ENCODE measurements around the gene ANTXR2. TPM values are rescaled to one million over a fixed set of nuclear protein-coding genes. Genes with fewer than 3 reads are reported as not detected.
A peak's percentile ranks its signal among the peaks of the same experiment; 100 is the strongest.

Gene ANTXR2
- total RNA-seq, 1 experiment from 2014 or later, result 18.9 TPM

DNA sequence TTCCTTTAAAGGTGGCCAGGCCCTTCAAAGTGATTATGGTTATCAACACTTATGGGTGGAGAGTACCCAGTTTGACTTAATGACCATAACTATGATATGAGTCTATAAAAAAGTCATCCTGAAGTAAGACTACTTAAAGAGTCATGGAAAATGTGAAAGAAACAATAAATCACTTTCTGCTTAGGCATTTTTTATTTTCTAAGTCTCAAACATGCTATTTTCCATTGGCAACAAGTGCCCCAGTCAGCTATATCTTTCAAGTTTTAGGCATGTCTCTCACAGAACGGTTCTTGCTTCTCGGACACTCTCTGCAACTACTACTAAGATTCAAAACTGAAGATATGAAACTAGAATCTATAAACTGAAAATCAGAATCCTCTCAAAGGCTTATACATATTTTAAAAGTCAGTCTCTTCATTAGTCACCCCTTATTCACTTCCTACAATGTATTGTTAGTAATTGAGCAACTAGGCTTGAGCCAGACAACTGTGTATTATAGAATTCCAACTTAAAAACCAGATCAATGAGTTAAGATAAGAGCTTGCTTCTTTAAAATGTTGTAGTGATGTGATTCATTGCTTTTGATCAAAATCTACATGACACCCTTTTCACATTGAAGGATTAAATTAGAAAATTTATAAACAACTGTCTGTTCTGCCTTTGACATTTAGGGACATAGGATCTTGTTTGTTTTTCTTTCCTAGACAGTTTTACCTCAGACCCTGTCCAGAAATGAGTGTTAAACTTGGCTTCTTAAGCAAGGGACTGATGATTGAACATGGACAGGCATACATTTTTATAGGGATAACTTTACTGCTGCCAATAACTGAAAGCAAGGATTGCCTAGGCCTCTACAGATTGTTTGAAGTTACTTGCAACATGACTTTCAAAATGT is 2.9 kb downstream of the ANTXR2 start:
- no peak for DNase-seq (ENCODE audit: low read depth)

DNA sequence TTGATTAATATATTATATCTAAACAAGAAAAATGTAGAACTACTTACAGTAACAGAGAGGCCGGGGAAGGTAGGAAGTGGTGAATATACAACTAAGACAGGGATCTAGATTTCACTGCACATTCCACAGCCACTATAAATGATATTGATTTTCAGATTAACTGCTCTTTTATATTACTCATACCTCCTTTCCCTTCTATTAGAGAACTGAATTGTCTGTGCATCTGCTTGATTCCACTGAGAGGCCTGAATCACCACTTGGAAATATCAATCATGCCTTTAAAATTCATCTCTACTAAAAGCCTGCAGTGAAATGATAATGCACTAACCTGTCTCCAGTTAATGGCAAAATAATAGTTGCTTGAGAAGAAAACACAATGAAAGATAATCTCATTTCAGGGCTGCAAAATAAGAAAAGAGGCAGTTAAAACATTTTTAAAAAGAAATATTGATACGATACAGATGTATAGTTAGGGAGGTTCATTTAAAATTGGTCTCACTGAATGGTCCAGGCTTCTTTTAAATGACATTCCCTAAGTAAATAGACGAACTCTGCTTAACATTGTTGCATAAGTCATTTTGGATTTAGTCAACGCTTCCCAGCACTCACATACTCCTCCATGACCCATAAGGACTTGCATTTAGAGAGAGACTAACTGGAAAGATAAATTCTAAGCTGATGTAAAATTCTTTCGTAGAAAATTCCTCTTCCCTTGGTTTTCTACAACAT is 3.8 kb downstream of the ANTXR2 start:
- no peak for DNase-seq (ENCODE audit: low read depth)

DNA sequence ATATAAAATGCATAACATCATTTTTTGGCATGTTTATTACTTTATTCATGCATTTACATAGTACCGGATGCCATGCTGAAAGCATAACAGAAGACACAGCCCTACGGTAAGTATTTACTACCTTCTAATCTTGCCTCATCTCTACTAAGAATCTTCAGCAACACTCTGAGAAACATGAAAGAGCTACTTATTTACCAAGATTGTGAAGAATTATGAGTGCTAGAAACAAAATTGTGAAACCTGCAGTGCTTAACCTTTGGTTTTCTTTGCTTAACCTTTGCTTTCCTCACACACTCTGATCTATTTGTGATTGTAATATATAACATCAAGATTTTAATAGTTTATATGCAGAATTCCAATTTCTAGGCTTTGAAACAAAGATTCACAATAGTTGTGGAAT is 7.4 kb downstream of the ANTXR2 start:
- no peak for DNase-seq (ENCODE audit: low read depth)

DNA sequence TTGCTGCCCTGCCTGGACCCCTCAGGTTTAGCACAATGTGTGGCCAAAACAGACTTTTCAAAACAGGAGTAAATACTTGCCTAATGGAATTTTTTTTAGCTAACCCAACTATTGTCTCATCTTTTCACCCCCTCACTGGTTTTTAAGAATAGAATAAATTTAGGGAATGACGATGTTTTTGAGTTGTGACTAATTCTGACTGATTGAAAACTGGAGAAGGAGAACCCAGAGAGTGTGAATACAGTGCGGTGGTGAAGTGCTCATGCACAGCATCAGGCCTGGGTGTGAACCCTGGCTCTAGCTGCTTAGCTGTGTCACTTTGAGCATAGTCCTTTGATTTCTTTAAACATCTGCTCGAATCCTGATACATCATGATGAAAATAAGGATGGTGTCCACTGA is 10.5 kb downstream of the ANTXR2 start:
- no peak for DNase-seq (ENCODE audit: low read depth)

DNA sequence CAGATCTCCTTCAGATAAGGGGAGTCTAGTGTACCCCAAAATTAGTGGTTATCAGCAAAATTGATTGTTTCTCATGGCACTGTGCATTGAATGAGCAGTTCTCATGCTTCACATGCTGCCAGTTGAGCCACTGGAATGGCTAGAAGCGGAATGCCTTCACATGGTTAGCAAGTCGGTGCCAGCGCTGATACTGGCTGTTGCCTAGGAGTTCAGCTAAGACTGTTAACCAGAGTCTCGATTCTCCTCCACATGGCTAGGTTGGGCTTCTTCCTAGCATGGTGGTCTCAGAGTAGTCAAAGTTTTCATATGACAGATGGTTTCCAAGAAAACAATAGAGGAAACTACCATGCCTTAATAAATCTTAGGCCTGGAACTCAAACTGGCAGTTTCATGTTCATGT is 12.2 kb downstream of the ANTXR2 start:
- no peak for DNase-seq (ENCODE audit: low read depth)

DNA sequence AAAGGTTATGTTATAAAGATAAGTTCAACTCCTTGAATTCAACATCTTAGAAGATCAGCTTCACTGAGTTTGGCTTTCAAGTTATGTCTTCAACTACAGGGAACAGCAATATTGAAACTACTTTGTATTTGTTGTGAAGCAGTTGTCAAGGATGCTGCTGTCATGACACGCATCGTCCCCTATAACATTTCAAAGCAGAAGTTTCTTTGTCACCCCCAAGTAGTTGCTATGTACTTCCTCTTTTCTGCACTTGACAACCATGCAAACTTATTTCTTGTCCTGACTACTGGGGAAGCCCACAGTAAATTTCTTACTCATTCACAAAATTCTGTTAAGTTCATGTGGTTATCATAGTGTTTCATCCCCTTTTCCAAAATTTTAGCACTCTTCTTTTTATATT is 14.3 kb downstream of the ANTXR2 start:
- peak; percentile 30 for DNase-seq (ENCODE audit: low read depth)

DNA sequence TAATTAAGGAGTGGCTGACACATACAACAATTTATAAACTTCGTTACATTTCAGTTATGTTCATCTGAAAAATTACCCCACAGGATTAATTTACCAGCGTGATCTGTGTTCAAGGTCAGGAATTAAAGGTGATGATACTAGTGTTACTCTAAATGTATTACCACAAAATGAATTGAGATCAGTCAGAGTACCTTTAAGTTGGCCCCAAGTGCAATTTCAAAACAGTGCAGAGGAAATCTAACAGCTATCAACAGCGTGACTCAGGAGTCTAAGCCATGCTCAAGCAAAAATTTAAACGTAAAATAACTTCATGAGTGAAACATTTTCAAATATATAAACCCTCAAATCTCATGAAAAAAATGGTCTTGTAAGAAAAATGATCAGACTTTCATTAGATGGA is 18.7 kb downstream of the ANTXR2 start:
- DNase-seq (ENCODE audit: low read depth), result no peak

DNA sequence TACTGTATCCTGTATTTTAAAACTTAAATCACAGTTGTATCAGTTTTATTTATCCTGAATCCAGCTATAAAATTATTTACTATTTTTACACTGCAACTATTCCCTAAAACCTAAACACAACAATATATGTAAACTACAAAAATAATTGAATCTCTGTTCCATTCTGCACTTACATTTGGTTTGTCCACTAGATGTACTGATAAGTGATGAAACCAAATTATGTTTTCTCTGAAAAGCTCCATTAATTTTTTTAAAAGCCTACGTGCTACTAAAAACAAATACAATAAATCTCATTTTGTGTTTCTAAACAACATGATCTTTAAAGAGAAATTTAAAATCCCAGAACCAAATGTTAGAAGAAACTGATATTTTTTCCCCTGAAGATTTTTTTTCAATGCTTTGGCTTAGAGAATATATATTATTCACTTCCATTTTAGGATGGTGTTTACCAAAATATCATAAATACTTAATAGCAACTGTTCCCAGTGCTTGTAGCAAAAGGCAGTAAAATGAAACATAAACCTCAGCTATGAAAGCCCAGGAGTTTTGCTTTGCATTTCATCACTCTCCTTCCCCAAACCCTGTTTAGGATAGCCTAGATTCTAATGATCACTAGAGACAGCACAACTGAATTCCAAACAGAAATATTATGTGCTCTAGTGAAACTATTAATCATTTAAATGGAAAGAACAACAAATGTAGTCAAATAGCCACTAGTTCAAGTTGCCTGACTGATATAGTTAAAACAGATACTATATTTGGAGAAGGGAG is 19.7 kb downstream of the ANTXR2 start:
- DNase-seq (ENCODE audit: low read depth), result no peak

DNA sequence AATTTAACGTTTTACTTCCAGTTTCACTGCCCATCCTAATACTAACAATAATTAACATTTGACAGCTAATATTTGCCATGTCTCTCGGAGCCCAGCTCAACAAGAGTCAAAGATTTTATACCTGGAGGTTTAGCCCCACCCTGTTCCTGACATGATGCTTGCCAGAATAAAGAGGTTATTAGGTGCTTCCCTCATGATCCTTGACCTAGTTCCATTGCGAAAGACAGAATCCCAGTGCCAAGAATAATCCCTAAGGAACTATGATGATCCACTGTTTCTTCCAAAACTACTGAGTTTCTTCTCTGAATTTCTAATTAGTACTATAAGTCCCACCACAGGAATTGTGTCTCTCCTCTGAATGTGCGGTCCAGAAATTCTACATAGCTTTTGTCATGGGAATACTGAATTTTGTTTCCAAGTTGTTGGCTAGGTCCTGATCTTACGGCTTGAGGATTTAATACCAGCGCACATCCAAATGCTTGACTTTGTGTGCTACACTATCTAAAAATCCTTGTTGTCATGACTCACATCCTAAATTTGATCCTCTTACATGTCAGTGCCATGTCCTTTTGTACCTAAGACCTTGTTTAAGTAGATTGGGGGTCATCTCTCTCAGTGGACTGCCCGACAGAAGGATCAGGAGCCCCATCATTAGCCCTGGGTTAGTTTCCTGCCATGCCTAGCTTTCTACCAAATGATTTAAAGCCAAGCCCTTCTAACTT is 23.1 kb downstream of the ANTXR2 start:
- no peak for DNase-seq (ENCODE audit: low read depth)

DNA sequence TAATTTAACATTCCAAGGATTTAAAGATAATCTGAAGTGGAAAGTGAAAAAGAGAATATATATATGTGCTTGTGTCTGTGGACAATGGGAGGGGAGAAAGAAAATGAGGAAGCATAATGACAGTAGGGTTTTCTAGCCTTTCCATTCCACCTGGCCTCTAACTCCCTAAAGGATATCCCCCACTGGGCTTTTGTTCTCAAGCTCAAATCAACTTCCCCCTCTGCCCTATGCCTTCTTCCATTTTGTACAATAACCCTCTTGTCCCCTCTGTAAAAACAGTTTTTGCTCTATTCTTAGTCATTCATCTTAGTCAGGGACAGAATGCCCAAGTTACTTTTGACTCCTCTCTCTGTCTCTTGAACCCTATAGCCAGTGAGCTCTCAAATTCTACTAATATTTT is 23.6 kb downstream of the ANTXR2 start:
- DNase-seq (ENCODE audit: low read depth), result no peak

DNA sequence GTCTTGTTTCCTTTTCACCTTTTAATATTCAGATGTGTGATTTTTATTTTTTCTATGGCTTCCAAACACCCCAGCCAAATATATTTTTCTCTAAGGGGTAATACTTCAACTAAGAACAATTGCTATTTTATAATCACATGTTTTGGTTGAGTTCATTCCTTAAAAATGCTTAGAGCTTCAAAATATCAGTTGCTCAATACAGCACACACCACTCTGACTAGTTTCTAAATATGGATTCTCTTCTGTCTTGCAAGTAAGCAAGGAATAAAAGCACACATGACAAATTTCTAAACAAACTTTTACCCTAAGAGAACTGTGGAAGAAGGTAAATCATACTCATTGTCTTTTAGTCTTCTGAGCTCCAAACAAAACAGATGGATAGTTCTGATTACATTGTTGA is 27.2 kb downstream of the ANTXR2 start:
- DNase-seq (ENCODE audit: low read depth), result no peak

DNA sequence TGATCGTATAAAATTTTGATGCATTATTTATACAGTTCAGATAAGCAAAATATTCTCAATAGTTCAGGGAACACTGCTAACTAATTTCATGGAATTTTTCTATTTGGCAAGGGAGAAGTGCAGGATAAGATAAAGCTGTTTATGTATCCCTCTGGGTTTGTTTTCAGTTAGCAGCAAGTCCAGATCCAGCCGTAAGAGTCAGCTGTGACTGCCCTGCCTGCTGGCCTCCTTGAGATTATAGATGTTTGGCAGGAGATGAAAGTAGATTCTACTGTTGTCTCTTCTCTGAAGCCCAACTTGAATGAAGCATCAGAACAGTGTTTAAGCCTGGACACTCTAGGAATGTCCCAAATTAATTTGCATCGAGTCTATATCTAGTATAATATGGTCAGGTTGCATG is 29.5 kb downstream of the ANTXR2 start:
- DNase-seq (ENCODE audit: low read depth), result no peak

DNA sequence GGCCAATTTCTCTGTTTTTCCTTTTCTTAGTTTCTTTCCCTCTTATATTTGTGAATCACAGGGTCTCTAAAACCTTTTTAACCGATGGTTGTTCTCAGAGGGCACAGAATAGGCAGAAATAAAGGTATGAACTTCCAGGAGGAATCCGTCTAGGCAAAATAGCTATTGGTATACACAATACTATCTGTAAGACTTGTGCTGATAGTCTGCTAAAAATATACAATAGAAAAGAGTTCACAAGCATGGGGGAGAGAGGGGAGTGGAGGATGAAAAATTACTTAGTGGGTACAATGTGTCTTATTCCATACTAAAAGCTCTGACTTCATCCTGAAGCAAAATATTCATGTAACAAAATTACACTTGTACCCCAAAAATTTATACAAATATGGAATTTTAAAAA is 30.2 kb downstream of the ANTXR2 start:
- no peak for DNase-seq (ENCODE audit: low read depth)

DNA sequence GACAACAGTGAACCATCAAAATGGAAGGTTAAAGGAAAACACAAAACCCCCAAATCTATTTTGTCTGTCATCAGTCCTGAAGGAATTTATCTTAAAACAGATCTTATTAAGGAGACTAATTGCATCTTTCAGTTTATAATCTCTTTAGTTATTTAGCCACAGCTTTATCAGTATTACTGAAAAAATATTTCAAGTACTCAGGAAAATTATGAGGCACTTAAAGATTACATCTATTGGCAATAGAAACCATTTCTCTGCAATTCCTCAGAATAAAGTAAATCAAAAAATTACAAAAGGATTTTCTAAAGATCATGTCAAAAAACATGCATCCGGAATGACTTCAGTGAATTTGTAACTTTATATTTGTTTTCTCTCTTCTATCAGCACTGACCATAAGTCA is 35.2 kb downstream of the ANTXR2 start:
- no peak for DNase-seq (ENCODE audit: low read depth)

DNA sequence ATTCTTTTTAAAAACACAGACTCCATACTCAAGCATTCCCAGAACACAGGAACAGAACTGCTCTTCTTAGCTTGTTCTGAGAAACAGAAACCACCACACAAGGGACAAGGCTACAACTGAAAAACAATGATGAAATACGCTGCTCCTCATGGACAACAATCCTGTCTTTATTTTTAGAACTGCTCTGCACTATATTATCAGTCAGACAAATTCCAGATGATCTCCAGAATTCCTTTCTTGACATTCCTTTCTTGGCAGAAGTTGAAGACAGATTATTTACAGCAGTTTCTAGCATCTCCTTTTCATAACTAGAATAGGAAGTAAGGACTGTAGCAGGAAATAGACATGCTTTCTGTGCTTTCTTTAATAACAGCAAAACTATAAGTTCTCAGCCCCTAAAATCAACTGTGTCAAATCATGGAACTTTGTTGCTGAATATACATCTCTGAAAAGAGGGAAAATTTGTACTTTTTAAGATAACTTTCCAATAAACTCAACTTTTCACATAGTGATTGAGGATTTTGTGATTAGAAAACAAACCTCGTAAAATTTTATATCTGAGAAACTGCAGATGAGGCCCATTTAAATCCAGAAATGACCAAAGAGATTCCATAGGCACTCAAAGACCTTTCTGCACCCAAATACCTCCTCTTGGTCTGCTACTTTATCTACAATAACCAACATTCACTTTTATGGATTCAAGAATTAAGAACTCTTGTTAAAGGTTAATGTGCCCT is 35.9 kb downstream of the ANTXR2 start:
- DNase-seq (ENCODE audit: low read depth), result no peak

DNA sequence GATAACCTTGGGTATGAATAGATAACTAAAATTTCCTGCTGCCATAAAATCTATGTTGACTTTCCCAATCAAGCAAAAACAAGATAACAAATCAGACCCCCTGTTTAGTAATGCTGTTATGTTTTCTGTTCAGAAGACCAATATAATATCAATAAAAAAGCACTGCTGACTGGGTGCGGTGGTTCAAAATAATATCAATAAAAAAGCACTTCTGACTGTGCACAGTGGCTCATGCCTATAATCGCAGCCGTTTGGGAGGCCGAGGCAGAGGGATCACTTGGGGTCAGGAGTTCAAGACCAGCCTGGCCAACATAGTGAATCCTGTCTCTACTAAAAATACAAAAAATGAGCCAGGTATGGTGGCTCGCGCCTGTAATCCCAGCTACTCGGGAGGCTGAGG is 36.7 kb downstream of the ANTXR2 start:
- no peak for DNase-seq (ENCODE audit: low read depth)

DNA sequence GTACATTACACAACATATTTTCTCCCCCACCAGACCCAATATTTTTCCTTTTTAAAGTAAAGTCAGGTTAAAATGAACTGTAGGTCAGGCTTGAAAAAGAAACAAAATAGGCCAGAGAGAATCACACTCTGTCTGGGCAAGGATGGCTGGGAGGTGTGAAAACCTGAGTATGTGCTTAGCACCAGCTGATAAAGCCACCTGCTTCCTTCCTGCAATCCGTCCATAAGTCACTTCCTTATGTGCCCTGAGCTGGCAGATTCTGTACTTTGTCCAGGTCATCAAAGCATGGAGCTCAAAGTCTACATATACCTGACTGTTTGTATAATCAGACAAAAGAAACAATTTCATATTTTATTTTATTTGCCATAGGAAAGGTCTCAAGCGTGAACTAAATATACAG is 37.7 kb downstream of the ANTXR2 start:
- no peak for DNase-seq (ENCODE audit: low read depth)

DNA sequence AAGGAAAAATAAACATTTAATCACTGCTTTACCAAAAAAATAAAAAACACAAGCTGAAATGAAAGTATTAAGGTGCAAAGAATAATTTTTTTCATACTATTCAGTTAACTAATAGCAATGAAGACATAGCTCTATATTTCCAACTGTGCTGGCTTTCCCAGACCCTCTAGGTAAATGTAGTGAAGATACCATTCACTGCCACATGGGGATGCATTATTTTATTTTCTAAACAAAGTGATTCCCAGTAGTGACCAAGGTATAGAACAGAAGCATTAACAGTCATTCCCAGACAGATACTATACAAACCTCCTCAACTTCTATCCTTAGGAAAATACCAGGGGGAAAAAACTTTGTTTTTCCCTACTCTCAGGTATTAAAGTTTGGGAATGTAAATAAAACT is 39.4 kb downstream of the ANTXR2 start:
- no peak for DNase-seq (ENCODE audit: low read depth)

DNA sequence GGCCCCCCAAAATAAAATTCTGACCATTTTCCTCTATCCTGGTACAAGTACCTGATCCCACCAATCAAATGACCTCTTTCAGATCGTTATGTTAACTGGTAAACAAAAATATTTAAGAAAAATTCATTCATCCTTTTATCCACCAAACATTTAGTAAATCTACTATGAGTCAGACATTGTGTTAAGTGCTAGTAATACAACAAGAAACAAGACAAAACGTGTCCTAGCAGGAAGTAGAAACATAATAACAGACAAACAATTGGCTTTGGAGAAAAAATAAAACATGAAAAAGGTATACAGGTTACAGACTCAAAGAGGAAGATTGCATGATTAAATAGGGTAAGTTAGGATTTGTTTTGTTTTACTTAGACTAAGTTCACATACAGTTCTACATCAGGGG is 43.7 kb downstream of the ANTXR2 start:
- DNase-seq (ENCODE audit: low read depth), result no peak

DNA sequence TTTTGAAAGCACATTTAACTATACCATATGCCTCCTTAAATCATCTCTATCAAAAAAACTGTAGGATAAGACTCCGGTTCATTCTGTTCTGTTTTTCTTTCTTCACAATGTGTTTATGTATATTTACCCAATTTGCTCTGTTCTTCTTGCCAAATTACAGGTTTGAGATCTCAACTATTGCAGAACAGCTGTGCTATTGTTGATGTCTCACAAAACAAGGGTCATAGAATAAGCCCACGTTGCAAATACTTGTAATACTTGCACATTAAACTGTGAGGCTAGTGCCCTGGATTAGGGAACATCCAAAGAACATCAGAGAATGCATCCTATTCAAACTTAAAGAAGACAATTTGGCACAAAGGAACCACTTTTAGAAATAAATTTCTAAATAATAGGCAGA is 45.4 kb downstream of the ANTXR2 start:
- DNase-seq (ENCODE audit: low read depth), result no peak

DNA sequence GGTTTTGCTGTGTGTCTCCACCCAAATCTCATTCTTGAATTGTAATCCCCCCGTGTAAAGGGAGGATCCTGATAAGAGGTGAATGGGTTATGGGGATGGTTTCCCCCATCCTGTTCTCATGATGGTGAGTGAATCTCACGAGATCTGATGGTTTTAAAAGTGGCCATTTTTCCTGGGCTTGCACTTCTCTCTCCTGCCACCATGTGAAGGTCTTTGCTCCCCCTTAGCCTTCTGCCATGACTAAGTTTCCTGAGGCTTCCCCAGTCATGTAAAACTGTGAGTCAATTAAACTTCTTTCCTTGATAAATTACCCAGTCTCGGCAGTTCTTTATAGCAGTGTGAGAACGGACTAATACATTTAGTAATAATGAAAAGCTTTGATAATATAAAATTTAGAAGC is 46.9 kb downstream of the ANTXR2 start:
- peak; percentile 22 for DNase-seq (ENCODE audit: low read depth)

Measured in M059J (cell line).